HG02970 (cell line): ENCODE measurements around the gene NUP98.
"Not testable (repeated sequence)": the region's sequence is repeated elsewhere in the genome, so short reads cannot be mapped to it uniquely, and the experiment has no call there.

Experiments
- ATAC-seq: cut with Tn5 transposase; IDR thresholded peaks from one replicate; pipeline ENCODE4 v1.9.1; 2021; ENCODE audit warnings: mild to moderate bottlenecking, moderate library complexity, moderate number of reproducible peaks; ENCODE audit not compliant: unreplicated experiment, low FRiP score

The NUP98 gene

GRCh38 chr11:3679077-3679476, 118.3 kb downstream of the NUP98 start:
- ATAC-seq: no peak

- no peak for ATAC-seq
Observed at GRCh38 chr11:3675971-3676370, 121.4 kb downstream of the NUP98 start.

- ATAC-seq: no peak
Observed at GRCh38 chr11:3674189-3674588, 123.2 kb downstream of the NUP98 start.

GRCh38 chr11:3671334-3672254, 125.8 kb downstream of the NUP98 start, which contains the start of gene CHRNA10:
Gene CHRNA10, minus strand, starts transcription at chr11:3671384. Its CDS starts 72 bp downstream, at chr11:3671312.
- ATAC-seq: no peak

GRCh38 chr11:3669742-3670183, 127.6 kb downstream of the NUP98 start:
- no peak for ATAC-seq

GRCh38 chr11:3669128-3669527, 128.2 kb downstream of the NUP98 start:
- ATAC-seq: no peak

- no peak for ATAC-seq
Observed at GRCh38 chr11:3667149-3668035, 130.0 kb downstream of the NUP98 start.

GRCh38 chr11:3666023-3666530, 131.3 kb downstream of the NUP98 start:
- ATAC-seq: no peak

- ATAC-seq: no peak
Observed at GRCh38 chr11:3665336-3666022, 131.9 kb downstream of the NUP98 start.

- ATAC-seq: no peak
Observed at GRCh38 chr11:3664032-3664630, 133.2 kb downstream of the NUP98 start.

- ATAC-seq: no peak
Observed at GRCh38 chr11:3662856-3663255, 134.5 kb downstream of the NUP98 start.

- ATAC-seq: no peak
Observed at GRCh38 chr11:3660960-3661359, 136.4 kb downstream of the NUP98 start.

GRCh38 chr11:3659595-3660515, 137.5 kb downstream of the NUP98 start:
- no peak for ATAC-seq

- no peak for ATAC-seq
Observed at GRCh38 chr11:3658252-3658651, 139.1 kb downstream of the NUP98 start.

GRCh38 chr11:3657331-3657730, 140.0 kb downstream of the NUP98 start:
- ATAC-seq: not testable (repeated sequence)

- no peak for ATAC-seq
Observed at GRCh38 chr11:3655547-3655946, 141.8 kb downstream of the NUP98 start.

- not testable (repeated sequence) for ATAC-seq
Observed at GRCh38 chr11:3652514-3652913, 144.8 kb downstream of the NUP98 start.

- ATAC-seq: not testable (repeated sequence)
Observed at GRCh38 chr11:3649374-3649773, 148.0 kb downstream of the NUP98 start.

- ATAC-seq: not testable (repeated sequence)
Observed at GRCh38 chr11:3648843-3649242, 148.5 kb downstream of the NUP98 start.
